SK-N-SH treated with all-trans-retinoic acid at 6 μM for 48 hours (cell line): ENCODE measurements around the gene MSI1.

ENCODE experiments used
- ATAC-seq: fragments of 200-7000 bp; cut with Tn5 transposase; 3 replicates; pipeline ENCODE4 v1.9.1; 2020; ENCODE audit warnings: mild to moderate bottlenecking, moderate library complexity
- ARNTL ChIP-seq: fragments of 450-650 bp; formaldehyde crosslinking; IDR thresholded peaks from 2 replicates; pipeline ENCODE4 v1.5.0; 2020; ENCODE audit warnings: low read depth, mild to moderate bottlenecking, moderate library complexity, borderline replicate concordance
- BACH2 ChIP-seq: fragments of 250-450 bp; sonication (Bioruptor Pico); IDR thresholded peaks from 2 replicates; pipeline ENCODE4 v1.9.0; 2021; ENCODE audit warnings: mild to moderate bottlenecking, borderline replicate concordance
- CSRNP3 ChIP-seq: fragments of 250-450 bp; sonication (Bioruptor Pico); IDR thresholded peaks from 2 replicates; pipeline ENCODE4 v1.5.1; 2021; ENCODE audit warnings: mild to moderate bottlenecking, moderate library complexity
- ESRRG ChIP-seq: fragments of 250-450 bp; sonication (Bioruptor Pico); IDR thresholded peaks from 2 replicates; pipeline ENCODE4 v1.6.1; 2021; ENCODE audit warnings: mild to moderate bottlenecking
- GLIS3 ChIP-seq: fragments of 250-450 bp; sonication (Bioruptor Pico); IDR thresholded peaks from 2 replicates; pipeline ENCODE4 v1.5.0; 2020; ENCODE audit warnings: mild to moderate bottlenecking, moderate library complexity
- ISL1 ChIP-seq: fragments of 250-450 bp; sonication (Bioruptor Pico); IDR thresholded peaks from 2 replicates; pipeline ENCODE4 v2.1.2; 2022; ENCODE audit warnings: mild to moderate bottlenecking, moderate library complexity
- PATZ1 ChIP-seq: fragments of 250-450 bp; sonication (Bioruptor Pico); IDR thresholded peaks from 2 replicates; pipeline ENCODE4 v1.8.0; 2020; ENCODE audit warnings: mild to moderate bottlenecking, moderate library complexity, borderline replicate concordance
- PPARA ChIP-seq: fragments of 250-450 bp; sonication (Bioruptor Pico); IDR thresholded peaks from 2 replicates; pipeline ENCODE4 v1.5.0; 2020; ENCODE audit warnings: mild to moderate bottlenecking, borderline replicate concordance
- SNAI2 ChIP-seq: fragments of 250-450 bp; sonication (Bioruptor Pico); IDR thresholded peaks from 2 replicates; pipeline ENCODE4 v1.5.0; 2020; ENCODE audit warnings: mild to moderate bottlenecking, moderate library complexity
- TCF4 ChIP-seq: fragments of 250-450 bp; sonication (Bioruptor Pico); IDR thresholded peaks from 2 replicates; pipeline ENCODE4 v1.8.0; 2021; ENCODE audit warnings: mild to moderate bottlenecking, moderate library complexity, borderline replicate concordance
- TOX ChIP-seq: fragments of 250-450 bp; sonication (Bioruptor Pico); IDR thresholded peaks from 2 replicates; pipeline ENCODE4 v1.8.0; 2021; ENCODE audit warnings: mild to moderate bottlenecking, moderate library complexity, borderline replicate concordance
- TSHZ2 ChIP-seq: fragments of 250-450 bp; sonication (Bioruptor Pico); IDR thresholded peaks from 2 replicates; pipeline ENCODE4 v1.5.0; 2020; ENCODE audit warnings: mild to moderate bottlenecking, moderate library complexity
- ZC3H10 ChIP-seq: fragments of 250-450 bp; sonication (Bioruptor Pico); IDR thresholded peaks from 2 replicates; pipeline ENCODE4 v1.5.1; 2021; ENCODE audit warnings: mild to moderate bottlenecking, moderate library complexity
- ZFP3 ChIP-seq: fragments of 250-450 bp; sonication (Bioruptor Pico); IDR thresholded peaks from 2 replicates; pipeline ENCODE4 v1.5.0; 2020; ENCODE audit warnings: mild to moderate bottlenecking, moderate library complexity
- ZNF565 ChIP-seq: fragments of 450-650 bp; formaldehyde crosslinking; conservative IDR thresholded peaks from 2 replicates; pipeline ENCODE4 v1.5.0; 2020; ENCODE audit warnings: low read depth, mild to moderate bottlenecking, moderate library complexity
- ZNF8 ChIP-seq: fragments of 450-650 bp; formaldehyde crosslinking; IDR thresholded peaks from 2 replicates; pipeline ENCODE4 v1.5.0; 2020; ENCODE audit warnings: mild to moderate bottlenecking, moderate library complexity

The MSI1 gene

GRCh38 chr12:120368789-120369602 is at the start of gene MSI1:
Gene MSI1 (minus strand): TSS chr12:120369164. CDS start chr12:120369091, 73 bp downstream.
- TF ChIP-seq TOX (no peak), TSHZ2 (no peak), ZNF565 (CRISPR knock-in tag) (no peak), SNAI2 (CRISPR knock-in tag) (no peak), ARNTL (no peak), PPARA (CRISPR knock-in tag) (no peak), ISL1 (CRISPR knock-in tag) (no peak), CSRNP3 (CRISPR knock-in tag) (no peak), GLIS3 (no peak)
- no peak for ATAC-seq

- no peak for ATAC-seq
- TF ChIP-seq ISL1 (CRISPR knock-in tag), result no peak
- TF ChIP-seq TCF4 (CRISPR knock-in tag), result no peak
- no peak for TF ChIP-seq ZC3H10 (CRISPR knock-in tag)
These were observed 49.1 kb upstream of the MSI1 start for GRCh38 chr12:120417917-120418580.

GRCh38 chr12:120416490-120417216 is 47.7 kb upstream of the MSI1 start:
- no peak for ATAC-seq
- TF ChIP-seq PATZ1 (CRISPR knock-in tag), result no peak
- TF ChIP-seq TSHZ2, result no peak
- TF ChIP-seq ISL1 (CRISPR knock-in tag), result no peak
- no peak for TF ChIP-seq BACH2
- no peak for TF ChIP-seq ZNF8
- no peak for TF ChIP-seq ZNF565 (CRISPR knock-in tag)
- TF ChIP-seq ZFP3 (CRISPR knock-in tag), result no peak
- no peak for TF ChIP-seq ARNTL
- TF ChIP-seq ESRRG (CRISPR knock-in tag), result no peak
- no peak for TF ChIP-seq TOX
